Neuronal stem cell (in vitro differentiated cells): Measurements from ENCODE around the gene SNX30.

Experiments
- DNase-seq: peaks from one replicate; pipeline ENCODE4 v3.0.0-alpha.2; 2013; ENCODE audit warnings: low spot score
- H2AFZ ChIP-seq: one replicate; pipeline ENCODE4 v1.6.1; 2013; ENCODE audit warnings: mild to moderate bottlenecking, low read length, inconsistent platforms
- H2AK5ac ChIP-seq: 2 replicates; pipeline ENCODE4 v1.6.1; 2013; ENCODE audit warnings: low read depth, mild to moderate bottlenecking, inconsistent platforms, low read length, moderate library complexity, mixed read lengths
- H2BK120ac ChIP-seq: 2 replicates; pipeline ENCODE4 v1.6.1; 2013; ENCODE audit warnings: low read depth, mild to moderate bottlenecking, inconsistent platforms, low read length, moderate library complexity, mixed read lengths
- H2BK12ac ChIP-seq: one replicate; pipeline ENCODE4 v1.6.1; 2013; ENCODE audit warnings: low read length, inconsistent platforms
- H2BK15ac ChIP-seq: 2 replicates; pipeline ENCODE4 v1.6.1; 2013; ENCODE audit warnings: mild to moderate bottlenecking, low read length, inconsistent platforms, mixed read lengths
- H2BK5ac ChIP-seq: one replicate; pipeline ENCODE4 v1.6.1; 2013; ENCODE audit warnings: inconsistent platforms, mild to moderate bottlenecking, low read length, moderate library complexity
- H3K14ac ChIP-seq: one replicate; pipeline ENCODE4 v1.6.1; 2013; ENCODE audit warnings: low read length, inconsistent platforms
- H3K18ac ChIP-seq: 2 replicates; pipeline ENCODE4 v1.6.1; 2013; ENCODE audit warnings: low read length, inconsistent platforms
- H3K23ac ChIP-seq: 2 replicates; pipeline ENCODE4 v1.6.1; 2013; ENCODE audit warnings: low read depth, mild to moderate bottlenecking, mixed read lengths, low read length, inconsistent platforms; ENCODE audit not compliant: poor library complexity
- H3K27ac ChIP-seq: replicated peaks from 3 replicates; pipeline ENCODE4 v1.5.1; 2013; ENCODE audit warnings: low read length, inconsistent platforms
- H3K27me3 ChIP-seq, 3 experiments: 2 replicates each; pipeline ENCODE4 v1.6.1; 2013; ENCODE audit warnings: low read length in 3 of 3, mild to moderate bottlenecking in 2 of 3, inconsistent platforms in 1 of 3, low read depth in 1 of 3, mixed read lengths in 1 of 3, moderate library complexity in 1 of 3; ENCODE audit not compliant: control insufficient read depth in 3 of 3, insufficient read depth in 3 of 3
- H3K36me3 ChIP-seq, 2 donors: replicated peaks in 1 of 2; 2 replicates each; pipeline ENCODE4 v1.6.1; 2013; ENCODE audit warnings: low read length in 2 of 2; ENCODE audit not compliant: control insufficient read depth in 2 of 2, insufficient read depth in 2 of 2
- H3K4ac ChIP-seq: 2 replicates; pipeline ENCODE4 v1.6.1; 2013; ENCODE audit warnings: inconsistent platforms, mild to moderate bottlenecking, low read length, moderate library complexity
- H3K4me1 ChIP-seq, 2 donors: 1 replicate in 1 of 2; 2 replicates in 1 of 2; pipeline ENCODE4 v1.6.1; 2013; ENCODE audit warnings: low read length in 2 of 2, low read depth in 1 of 2; ENCODE audit not compliant: control insufficient read depth in 2 of 2, insufficient read depth in 1 of 2
- H3K4me2 ChIP-seq: one replicate; pipeline ENCODE4 v1.6.1; 2013; ENCODE audit warnings: mild to moderate bottlenecking, low read length, inconsistent platforms; ENCODE audit not compliant: insufficient read depth, poor library complexity, severe bottlenecking
- H3K4me3 ChIP-seq, 2 donors: 2 replicates each; pipeline ENCODE4 v1.5.1; 2013; ENCODE audit warnings: low read length in 2 of 2, mild to moderate bottlenecking in 2 of 2, inconsistent platforms in 1 of 2, moderate library complexity in 1 of 2
- H3K79me1 ChIP-seq: one replicate; pipeline ENCODE4 v1.6.1; 2013; ENCODE audit warnings: low read depth, mild to moderate bottlenecking, inconsistent platforms, low read length, moderate library complexity
- H3K9ac ChIP-seq: one replicate; pipeline ENCODE4 v1.6.1; 2013; ENCODE audit warnings: mild to moderate bottlenecking, low read depth, low read length, inconsistent platforms; ENCODE audit not compliant: poor library complexity
- H3K9me3 ChIP-seq, 2 donors: replicated peaks in 1 of 2; 2 replicates each; pipeline versions ENCODE3 to v1.6.1; 2013; ENCODE audit warnings: low read length in 2 of 2, mild to moderate bottlenecking in 2 of 2, inconsistent platforms in 1 of 2, low read depth in 1 of 2, mixed read lengths in 1 of 2, moderate library complexity in 1 of 2; ENCODE audit not compliant: control insufficient read depth in 2 of 2, insufficient read depth in 1 of 2
- H4K8ac ChIP-seq: one replicate; pipeline ENCODE4 v1.6.1; 2013; ENCODE audit warnings: low read depth, mild to moderate bottlenecking, inconsistent platforms, low read length, moderate library complexity
- H4K91ac ChIP-seq: one replicate; pipeline ENCODE4 v1.6.1; 2013; ENCODE audit warnings: low read length, low read depth, mild to moderate bottlenecking, inconsistent platforms; ENCODE audit not compliant: poor library complexity
- WGBS, 2 donors: extraction: QIAGEN DNeasy Blood & Tissue Kit; methylation state at CpG; one replicate each; pipeline ENCODE4 v1.1.7; 2013; ENCODE audit warnings: missing lambda C conversion rate in 2 of 2, mixed read lengths in 1 of 2; ENCODE audit not compliant: insufficient read length in 2 of 2, insufficient replicate concordance in 1 of 2; ENCODE audit errors: extremely low coverage in 2 of 2; 5-methylcytosine and 5-hydroxymethylcytosine counted together

The SNX30 gene

GRCh38 chr9:112783551-112783954 is 33.0 kb downstream of the SNX30 start:
- H3K23ac ChIP-seq: no peak overlapping the region
- no peak for DNase-seq
- WGBS, 2 donors: no CpG with 5 or more reads among the region's 4 CpGs

DNA sequence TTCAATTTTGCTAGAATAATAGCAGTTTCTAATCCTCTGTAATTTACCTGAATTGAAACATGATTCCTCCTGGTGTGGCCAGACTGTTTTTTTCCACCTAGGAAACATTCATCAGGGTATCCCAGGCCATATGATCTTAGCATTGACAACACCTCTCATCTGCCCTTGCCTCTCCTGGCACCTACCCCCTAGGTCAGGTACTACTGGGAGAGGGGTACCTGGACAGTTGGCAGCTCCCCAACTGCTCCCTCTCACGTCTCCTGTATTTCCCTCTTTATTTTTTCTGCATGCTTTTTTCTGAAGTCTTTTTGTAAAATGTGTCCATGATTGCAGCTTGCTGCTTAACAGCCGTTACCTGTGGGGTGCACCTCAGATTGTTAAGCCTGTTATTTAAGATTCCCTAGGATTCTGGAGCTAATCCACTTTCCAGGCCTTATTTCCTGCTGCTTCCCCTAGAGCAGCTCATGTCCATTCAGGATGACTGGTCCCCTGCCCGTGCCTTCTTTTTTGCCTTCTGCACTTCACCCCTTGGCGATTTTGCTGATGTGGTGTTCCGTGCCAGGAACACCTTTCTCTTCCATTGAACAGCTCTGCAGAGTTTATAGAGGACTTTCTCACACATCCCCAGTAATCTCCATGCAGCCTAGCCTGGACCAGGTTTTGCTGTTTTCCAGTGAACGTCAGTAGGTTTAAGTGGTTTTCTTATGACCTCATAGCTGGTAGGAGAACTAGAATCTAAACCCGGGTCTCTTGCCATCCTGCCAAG is 33.6 kb downstream of the SNX30 start:
- peak; percentile 35 for DNase-seq
- Histone ChIP-seq H3K9ac (no peak overlapping the region), H2BK12ac (no peak overlapping the region), H3K4me1 (peaks cover 3% of the 10 kb centered on the region in 2 donors), H3K4me2 (no peak overlapping the region), H4K8ac (no peak overlapping the region), H3K23ac (no peak overlapping the region), H3K4ac (no peak overlapping the region), H3K4me3 (peak overlapping the region in 1 of 2 donors; percentile 2), H3K9me3 (no peaks in the 10 kb centered on the region), H4K91ac (no peak overlapping the region), H2BK15ac (no peak overlapping the region), H3K36me3 (peaks cover 0 to 1% of the 10 kb centered on the region in 2 donors), H2AK5ac (no peak overlapping the region), H2AFZ (no peak overlapping the region), H2BK120ac (no peak overlapping the region), H3K14ac (no peak overlapping the region), H3K79me1 (no peaks in the 10 kb centered on the region), H2BK5ac (no peak overlapping the region), H3K18ac (no peak overlapping the region), H3K27me3 (no peaks in the 10 kb centered on the region), H3K27ac (no peak overlapping the region)
- no CpG with 5 or more reads among the region's 7 CpGs for WGBS, 2 donors

More at GRCh38 chr9:112783551-112783954, 33.0 kb downstream of the SNX30 start:
- no peak overlapping the region for H2BK12ac ChIP-seq
- H2BK5ac ChIP-seq: no peak overlapping the region
- no peak overlapping the region for H2BK120ac ChIP-seq
- H2BK15ac ChIP-seq: no peak overlapping the region
- peaks cover 0 to 1% of the 10 kb centered on the region in 2 donors for H3K36me3 ChIP-seq
- H3K18ac ChIP-seq: no peak overlapping the region
- H3K27ac ChIP-seq: no peak overlapping the region
- no peak overlapping the region for H2AK5ac ChIP-seq
- no peak overlapping the region for H3K4me3 ChIP-seq
- H3K79me1 ChIP-seq: no peaks in the 10 kb centered on the region
- H2AFZ ChIP-seq: no peak overlapping the region
- no peak overlapping the region for H3K4ac ChIP-seq
- H3K9ac ChIP-seq: no peak overlapping the region
- H3K9me3 ChIP-seq: peaks cover 0 to 3% of the 10 kb centered on the region in 2 donors
- no peaks in the 10 kb centered on the region for H3K27me3 ChIP-seq
- no peak overlapping the region for H4K91ac ChIP-seq
- H3K4me1 ChIP-seq: peaks cover 3% of the 10 kb centered on the region in 2 donors
- no peak overlapping the region for H3K4me2 ChIP-seq
- H4K8ac ChIP-seq: no peak overlapping the region
- no peak overlapping the region for H3K14ac ChIP-seq

DNA sequence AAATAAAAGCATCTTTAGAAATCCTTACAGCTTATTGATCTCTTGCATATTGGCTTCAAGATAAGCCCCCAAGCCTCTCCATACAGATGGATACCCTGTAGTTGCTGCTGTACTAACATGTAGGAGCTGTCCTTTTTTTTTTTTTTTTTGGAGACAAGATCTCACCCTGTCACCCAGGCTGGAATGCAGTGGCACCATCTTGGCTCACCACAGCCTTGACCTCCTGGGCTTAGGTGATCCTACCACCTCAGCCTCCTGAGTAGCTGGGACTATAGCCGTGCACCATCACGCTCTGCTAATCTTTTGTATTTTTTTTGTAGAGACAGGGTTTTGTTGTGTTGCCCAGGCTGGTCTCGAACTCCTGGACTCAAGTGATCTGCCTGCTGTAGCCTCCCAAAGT is 35.4 kb downstream of the SNX30 start:
- no peak overlapping the region for H4K91ac ChIP-seq
- H2BK15ac ChIP-seq: no peak overlapping the region
- H3K4me1 ChIP-seq: peaks cover 3% of the 10 kb centered on the region in 2 donors
- H3K9ac ChIP-seq: no peak overlapping the region
- H3K27ac ChIP-seq: no peak overlapping the region
- H3K4ac ChIP-seq: no peak overlapping the region
- no peaks in the 10 kb centered on the region for H3K9me3 ChIP-seq
- no peak overlapping the region for H4K8ac ChIP-seq
- H3K79me1 ChIP-seq: no peaks in the 10 kb centered on the region
- H3K27me3 ChIP-seq: no peaks in the 10 kb centered on the region
- no peak overlapping the region for H3K4me2 ChIP-seq
- no peak overlapping the region for H2AK5ac ChIP-seq
- no peak overlapping the region for H2BK12ac ChIP-seq
- H3K23ac ChIP-seq: no peak overlapping the region
- no peak overlapping the region for H3K18ac ChIP-seq
- no peak overlapping the region for H3K14ac ChIP-seq
- no peak for DNase-seq
- H2BK120ac ChIP-seq: no peak overlapping the region
- no peaks in the 10 kb centered on the region for H3K36me3 ChIP-seq
- H3K4me3 ChIP-seq: no peak overlapping the region
- H2BK5ac ChIP-seq: no peak overlapping the region
- no CpG with 5 or more reads among the region's 3 CpGs for WGBS, 2 donors
- no peak overlapping the region for H2AFZ ChIP-seq

DNA sequence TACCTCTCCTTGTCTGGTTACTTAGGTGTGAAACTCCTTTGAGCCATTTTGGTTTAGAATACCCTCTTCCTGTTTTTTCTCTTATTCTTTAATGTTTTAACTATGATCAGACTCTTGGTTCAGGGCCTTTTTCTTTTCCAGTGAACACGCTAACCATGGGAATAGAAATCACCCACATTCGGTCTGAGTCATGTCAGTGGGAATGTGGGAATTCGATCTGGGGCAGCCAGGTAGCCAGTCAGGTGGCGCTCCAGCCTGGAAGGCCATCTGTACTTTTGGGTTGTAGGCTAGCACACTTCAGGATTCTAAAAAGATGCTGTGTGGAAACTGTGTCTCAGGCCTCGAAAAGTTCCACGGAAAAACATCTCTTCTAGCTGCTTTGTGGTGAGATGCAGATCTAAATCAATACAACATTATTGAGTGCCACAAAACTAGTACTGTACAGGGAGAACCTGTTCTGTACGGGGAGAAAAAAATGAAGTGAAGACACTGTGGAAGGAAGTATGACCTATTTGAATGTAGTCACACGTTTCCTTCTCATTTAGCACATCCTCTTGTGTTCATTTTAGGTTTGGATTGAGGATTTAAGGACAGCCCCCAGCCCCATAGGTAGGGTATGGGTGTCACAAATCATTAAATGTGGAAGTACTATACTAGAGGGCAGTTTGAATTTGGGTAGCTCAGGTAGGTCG is 36.4 kb downstream of the SNX30 start:
- no CpG with 5 or more reads among the region's 9 CpGs for WGBS, 2 donors
- Histone ChIP-seq H3K9ac (no peak overlapping the region), H3K4me1 (peaks cover 3% of the 10 kb centered on the region in 2 donors), H3K4ac (no peak overlapping the region), H2BK5ac (no peak overlapping the region), H2BK120ac (no peak overlapping the region), H3K36me3 (no peaks in the 10 kb centered on the region), H3K9me3 (no peaks in the 10 kb centered on the region), H3K27ac (no peak overlapping the region), H3K27me3 (no peaks in the 10 kb centered on the region), H4K91ac (no peak overlapping the region), H2BK15ac (no peak overlapping the region), H4K8ac (no peak overlapping the region), H3K23ac (no peak overlapping the region), H2AFZ (no peak overlapping the region), H3K4me2 (no peak overlapping the region), H2AK5ac (no peak overlapping the region), H3K14ac (no peak overlapping the region), H3K79me1 (no peaks in the 10 kb centered on the region), H3K4me3 (no peak overlapping the region), H3K18ac (no peak overlapping the region), H2BK12ac (no peak overlapping the region)
- no peak for DNase-seq
